GOT3 (cell line): ENCODE results near the gene DCLRE1C.
"Not testable (repeated sequence)": the region's sequence is repeated elsewhere in the genome, so short reads cannot be mapped to it uniquely, and the experiment has no call there.

Source experiments
- DNase-seq: peaks from one replicate; lab custom pipeline; 2025; ENCODE audit warnings: mixed read lengths; lab: John Stamatoyannopoulos, UW

DCLRE1C gene

GRCh38 chr10:14945108-14945507 is 8.8 kb downstream of the DCLRE1C start:
- DNase-seq = no peak

- DNase-seq = not testable (repeated sequence)
Observed at GRCh38 chr10:14942950-14943338, 11.0 kb downstream of the DCLRE1C start.

DNA sequence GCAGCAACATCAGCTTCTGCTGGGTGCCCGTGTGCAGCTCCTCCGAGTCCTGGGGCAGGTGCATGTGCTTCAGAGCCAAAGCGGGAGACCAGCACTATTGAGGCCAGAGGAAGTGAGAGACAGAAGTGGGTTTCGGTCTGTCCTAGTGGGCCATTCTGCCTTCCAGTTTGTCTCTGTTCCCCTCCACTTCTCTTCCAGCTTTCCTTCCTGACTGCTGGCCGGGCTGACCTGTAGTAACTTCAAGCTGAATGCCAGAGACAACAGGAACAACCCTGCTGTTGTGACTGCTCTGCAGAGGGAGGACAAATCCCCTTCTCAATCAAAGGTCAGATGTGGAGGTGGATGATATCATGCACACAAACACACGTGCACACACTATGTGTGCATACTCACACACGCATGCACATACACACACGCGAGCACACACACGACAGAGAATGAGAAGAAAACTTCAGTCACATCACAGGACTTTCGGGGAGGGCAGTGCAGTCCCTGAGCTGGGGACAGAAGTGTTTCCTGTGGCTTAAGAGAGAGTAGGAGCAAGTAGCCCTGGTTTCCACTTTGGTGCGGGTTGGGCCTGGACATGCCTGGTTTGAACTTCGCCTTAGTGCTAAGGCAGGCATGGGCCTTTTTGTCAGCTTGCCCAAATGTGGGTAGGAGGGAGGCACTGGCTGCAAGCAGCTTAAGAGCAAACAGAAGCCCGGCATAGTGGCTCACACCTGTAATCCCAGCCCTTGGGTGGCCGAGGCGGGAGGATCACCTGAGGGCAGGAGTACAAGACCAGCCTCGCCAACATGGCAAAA is 11.5 kb downstream of the DCLRE1C start:
- not testable (repeated sequence) for DNase-seq

- DNase-seq = not testable (repeated sequence)
Observed at GRCh38 chr10:14938971-14939370, 14.9 kb downstream of the DCLRE1C start.

DNA sequence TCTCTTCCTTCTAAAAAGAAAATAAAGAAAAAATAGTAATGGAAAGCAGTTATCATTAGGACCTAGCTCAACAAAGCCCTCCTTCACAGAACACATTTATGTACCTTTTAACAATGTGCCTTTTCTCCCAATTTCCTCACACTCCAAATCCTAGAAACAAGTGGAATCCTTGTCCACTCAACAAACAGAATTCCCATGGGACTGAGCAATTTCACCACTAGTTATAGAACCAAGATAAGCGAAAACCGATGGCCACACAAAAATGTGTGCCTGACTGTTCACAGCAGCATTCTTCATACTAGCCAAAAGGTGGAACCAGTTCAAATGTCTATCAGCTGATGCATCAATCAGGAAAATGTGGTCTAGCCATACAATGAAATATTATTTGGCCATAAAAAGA is 17.3 kb downstream of the DCLRE1C start:
- no peak for DNase-seq

- no peak for DNase-seq
Observed at GRCh38 chr10:14930610-14931009, 23.3 kb downstream of the DCLRE1C start.

GRCh38 chr10:14926722-14927416 is 27.0 kb downstream of the DCLRE1C start:
- no peak for DNase-seq

GRCh38 chr10:14926061-14926470 is 27.8 kb downstream of the DCLRE1C start:
- no peak for DNase-seq

GRCh38 chr10:14925268-14925667 is 28.6 kb downstream of the DCLRE1C start:
- no peak for DNase-seq

- no peak for DNase-seq
Observed at GRCh38 chr10:14924013-14924412, 29.9 kb downstream of the DCLRE1C start.

- no peak for DNase-seq
Observed at GRCh38 chr10:14918964-14919363, 34.9 kb downstream of the DCLRE1C start.

GRCh38 chr10:14917827-14918226 is 36.1 kb downstream of the DCLRE1C start:
- no peak for DNase-seq

DNA sequence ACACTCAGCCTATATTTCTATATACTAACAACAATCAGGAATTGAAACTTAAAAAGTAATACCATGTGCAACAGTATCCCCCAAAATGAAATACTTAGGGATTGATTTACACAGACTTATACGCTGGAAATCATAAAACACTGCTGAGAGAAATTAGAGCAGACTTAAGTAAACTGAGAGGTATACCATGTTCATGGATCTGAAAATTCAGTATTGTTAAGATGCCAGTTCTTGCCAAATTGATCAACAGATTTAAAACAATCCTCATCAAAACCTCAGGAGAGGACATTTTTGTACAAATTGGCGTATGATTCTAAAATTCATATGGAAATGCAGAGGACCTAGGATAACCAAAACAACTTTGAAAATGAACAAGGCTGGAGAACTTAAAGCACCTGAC is 37.3 kb downstream of the DCLRE1C start:
- no peak for DNase-seq

DNA sequence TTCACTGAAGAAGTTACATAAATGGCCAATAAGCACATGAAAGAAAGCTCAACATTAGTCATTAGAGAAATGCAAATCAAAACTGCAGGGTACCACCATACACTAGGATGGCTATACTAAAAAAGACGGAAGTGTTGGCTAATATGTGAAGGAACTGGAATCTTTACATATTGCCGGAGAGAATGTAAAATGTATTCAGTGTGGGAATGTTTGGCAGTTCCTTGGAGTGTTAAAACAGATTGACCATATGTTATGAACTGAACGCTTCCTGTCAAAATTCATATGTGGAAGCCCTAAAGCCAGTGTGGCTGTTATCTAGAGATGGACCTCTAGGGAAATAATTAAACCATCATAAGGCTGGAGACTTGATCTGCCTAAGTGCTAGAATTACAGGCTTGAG is 42.1 kb downstream of the DCLRE1C start:
- no peak for DNase-seq

DNA sequence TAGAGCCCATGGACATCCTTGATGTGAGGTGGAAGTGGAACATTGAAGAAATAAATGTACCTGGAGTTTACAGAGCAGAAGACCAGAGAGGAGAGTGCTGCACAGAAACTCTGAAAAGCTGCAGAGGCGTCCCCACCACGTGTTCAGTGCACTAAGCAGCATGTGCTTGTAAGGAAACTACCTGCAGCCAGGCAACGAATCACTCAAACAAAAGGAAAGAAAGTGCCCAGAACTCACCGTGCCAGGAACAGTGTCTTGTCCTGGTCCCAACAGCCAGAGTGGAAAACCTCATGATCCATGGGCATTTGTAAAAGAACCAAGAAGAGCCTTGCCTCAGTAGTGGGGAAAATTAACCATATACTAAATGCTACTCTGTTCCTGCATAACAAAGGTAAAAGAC is 42.9 kb downstream of the DCLRE1C start:
- no peak for DNase-seq

- no peak for DNase-seq
Observed at GRCh38 chr10:14909101-14909500, 44.8 kb downstream of the DCLRE1C start.

- DNase-seq = not testable (repeated sequence)
Observed at GRCh38 chr10:14907591-14907990, 46.3 kb downstream of the DCLRE1C start.

GRCh38 chr10:14906765-14907164 is 47.1 kb downstream of the DCLRE1C start:
- DNase-seq = no peak

DNA sequence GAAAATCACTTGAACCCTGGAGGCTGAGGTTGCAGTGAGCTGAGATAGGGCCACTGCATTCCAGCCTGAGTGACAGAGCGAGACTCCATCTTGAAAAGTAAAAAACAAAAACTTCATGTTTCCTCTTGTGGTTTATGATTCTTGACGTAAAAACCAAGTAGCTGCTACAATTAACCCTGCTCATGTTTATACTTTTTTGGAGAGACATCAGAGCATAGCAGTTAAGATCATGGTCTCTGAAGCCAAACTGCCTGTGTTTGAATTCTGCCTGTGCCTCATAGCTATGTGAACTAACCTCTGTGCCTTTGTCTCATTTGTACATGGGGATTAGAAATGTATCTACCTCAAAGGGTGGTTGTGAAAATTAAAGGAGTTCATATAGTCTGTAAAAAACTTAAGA is 48.0 kb downstream of the DCLRE1C start:
- no peak for DNase-seq

DNA sequence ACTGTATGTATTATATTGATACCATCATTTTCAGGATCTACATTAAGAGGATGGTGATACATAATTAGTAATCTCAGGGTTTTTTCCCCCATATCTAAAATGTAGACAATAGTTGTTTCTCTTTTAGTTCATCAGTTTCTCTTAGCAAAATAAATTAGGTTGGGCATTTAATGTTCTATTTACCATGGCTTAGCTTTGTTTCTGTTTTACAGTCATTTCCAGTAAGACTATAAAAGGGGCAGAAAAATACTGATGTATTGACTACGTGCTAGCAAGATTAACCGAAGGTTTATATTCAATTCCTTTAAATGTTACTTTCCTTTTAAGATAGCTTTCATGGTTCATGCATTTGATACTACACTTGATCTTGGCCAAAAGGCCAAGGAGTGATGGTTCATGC is 49.0 kb downstream of the DCLRE1C start:
- no peak for DNase-seq

DNA sequence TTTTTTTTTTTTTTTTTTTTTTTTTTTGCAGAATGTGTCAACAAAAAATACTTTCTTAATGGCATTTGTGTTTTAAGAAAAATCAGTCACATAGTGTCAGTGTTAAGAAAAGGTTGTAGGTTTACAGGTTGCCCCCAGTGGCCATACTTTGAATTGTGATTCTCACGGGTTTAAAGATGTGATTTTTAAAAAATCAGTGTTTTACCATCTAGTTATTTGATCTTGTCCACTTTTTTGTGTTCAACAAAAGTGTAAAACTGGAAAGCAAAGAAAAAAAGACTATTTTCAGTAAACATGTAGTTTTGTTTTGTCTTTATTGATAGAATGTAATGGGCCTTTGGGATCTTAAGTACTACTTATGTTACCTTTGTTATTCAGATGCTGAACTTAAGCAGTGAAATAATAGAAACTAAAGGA is 49.6 kb downstream of the DCLRE1C start:
- no peak for DNase-seq

DNA sequence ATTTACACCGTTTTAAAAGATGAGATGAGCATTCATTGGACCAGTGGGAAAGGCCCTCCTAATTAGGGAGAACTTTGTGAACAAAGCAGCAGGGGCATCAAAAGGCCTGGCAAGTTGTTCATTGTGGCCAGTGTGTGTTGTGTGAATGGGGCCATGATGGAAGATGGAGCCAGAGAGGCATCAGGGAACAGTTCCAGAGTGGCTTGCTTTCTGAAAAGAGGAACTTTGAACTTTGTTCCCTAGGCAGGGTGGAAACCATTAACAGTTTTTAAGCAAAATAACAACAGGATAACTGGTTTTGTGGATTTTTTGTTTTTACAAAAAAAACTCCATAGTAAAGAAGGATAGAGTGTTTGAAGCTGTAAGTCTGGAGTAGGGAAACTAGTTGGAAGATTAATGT is 62.7 kb downstream of the DCLRE1C start:
- no peak for DNase-seq

GRCh38 chr10:14889318-14889717 is 64.6 kb downstream of the DCLRE1C start:
- DNase-seq = no peak

GRCh38 chr10:14884082-14884481 is 69.8 kb downstream of the DCLRE1C start:
- no peak for DNase-seq
